ENCODE data around the gene VASH1. TPM values are rescaled to one million over a fixed set of nuclear protein-coding genes. Genes with fewer than 3 reads are reported as not detected.

Gene VASH1
- total and polyA plus RNA-seq, 10 donors: 6.4 to 39.1 (median 19.5) TPM

DNA sequence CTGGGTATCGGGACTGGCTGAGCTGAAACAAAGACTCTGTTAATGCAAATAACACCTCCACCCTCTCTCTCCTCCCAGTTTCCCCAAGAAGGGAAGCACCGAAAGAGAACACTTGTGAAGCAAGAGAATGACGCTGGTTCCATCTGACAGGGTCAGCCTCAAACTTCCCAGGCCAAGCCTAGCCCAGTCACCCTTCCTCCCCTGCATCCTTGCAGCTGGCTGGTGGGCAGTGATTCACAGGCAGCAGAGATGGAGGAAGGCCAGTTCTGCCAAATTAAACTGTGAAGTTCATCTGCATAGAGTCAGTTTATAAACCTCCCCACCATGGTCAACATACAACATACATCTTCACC lies 67.7 kb downstream of the VASH1 start:
- TF ChIP-seq, protein P1, sequence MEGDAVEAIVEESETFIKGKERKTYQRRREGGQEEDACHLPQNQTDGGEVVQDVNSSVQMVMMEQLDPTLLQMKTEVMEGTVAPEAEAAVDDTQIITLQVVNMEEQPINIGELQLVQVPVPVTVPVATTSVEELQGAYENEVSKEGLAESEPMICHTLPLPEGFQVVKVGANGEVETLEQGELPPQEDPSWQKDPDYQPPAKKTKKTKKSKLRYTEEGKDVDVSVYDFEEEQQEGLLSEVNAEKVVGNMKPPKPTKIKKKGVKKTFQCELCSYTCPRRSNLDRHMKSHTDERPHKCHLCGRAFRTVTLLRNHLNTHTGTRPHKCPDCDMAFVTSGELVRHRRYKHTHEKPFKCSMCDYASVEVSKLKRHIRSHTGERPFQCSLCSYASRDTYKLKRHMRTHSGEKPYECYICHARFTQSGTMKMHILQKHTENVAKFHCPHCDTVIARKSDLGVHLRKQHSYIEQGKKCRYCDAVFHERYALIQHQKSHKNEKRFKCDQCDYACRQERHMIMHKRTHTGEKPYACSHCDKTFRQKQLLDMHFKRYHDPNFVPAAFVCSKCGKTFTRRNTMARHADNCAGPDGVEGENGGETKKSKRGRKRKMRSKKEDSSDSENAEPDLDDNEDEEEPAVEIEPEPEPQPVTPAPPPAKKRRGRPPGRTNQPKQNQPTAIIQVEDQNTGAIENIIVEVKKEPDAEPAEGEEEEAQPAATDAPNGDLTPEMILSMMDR (IDR thresholded peaks at IDR 0.05 in 8 of 11, conservative IDR thresholded peaks at IDR 0.05 in 3 of 11): no peak
- TF ChIP-seq POLR2A (IDR thresholded peaks at IDR 0.05) (no peak), POLR2AphosphoS5 (IDR thresholded peaks at IDR 0.05) (peak in 2 of 3 donors; percentile 63 to 79)
- Histone ChIP-seq H3K9me3 (no peaks in the 10 kb centered on the region), H3K27me3 (replicated peaks in 1 of 7) (no peaks in the 10 kb centered on the region), H3K4me3 (no peak overlapping the region), H3K27ac (peak overlapping the region in 3 of 8 donors; percentile 11 to 65 (median 47)), H3K36me3 (no peaks in the 10 kb centered on the region), H3K4me1 (peaks cover 0 to 21% (median 13%) of the 10 kb centered on the region in 6 donors)
- intact Hi-C loops (cut with DNase I; ENCODE audit: low total_unique reads): no loop called here
- DNase-seq: no peak
- 58 to 66% (median 65%) methylated on average over 3 of the region's 3 CpGs for WGBS, 5 donors

DNA sequence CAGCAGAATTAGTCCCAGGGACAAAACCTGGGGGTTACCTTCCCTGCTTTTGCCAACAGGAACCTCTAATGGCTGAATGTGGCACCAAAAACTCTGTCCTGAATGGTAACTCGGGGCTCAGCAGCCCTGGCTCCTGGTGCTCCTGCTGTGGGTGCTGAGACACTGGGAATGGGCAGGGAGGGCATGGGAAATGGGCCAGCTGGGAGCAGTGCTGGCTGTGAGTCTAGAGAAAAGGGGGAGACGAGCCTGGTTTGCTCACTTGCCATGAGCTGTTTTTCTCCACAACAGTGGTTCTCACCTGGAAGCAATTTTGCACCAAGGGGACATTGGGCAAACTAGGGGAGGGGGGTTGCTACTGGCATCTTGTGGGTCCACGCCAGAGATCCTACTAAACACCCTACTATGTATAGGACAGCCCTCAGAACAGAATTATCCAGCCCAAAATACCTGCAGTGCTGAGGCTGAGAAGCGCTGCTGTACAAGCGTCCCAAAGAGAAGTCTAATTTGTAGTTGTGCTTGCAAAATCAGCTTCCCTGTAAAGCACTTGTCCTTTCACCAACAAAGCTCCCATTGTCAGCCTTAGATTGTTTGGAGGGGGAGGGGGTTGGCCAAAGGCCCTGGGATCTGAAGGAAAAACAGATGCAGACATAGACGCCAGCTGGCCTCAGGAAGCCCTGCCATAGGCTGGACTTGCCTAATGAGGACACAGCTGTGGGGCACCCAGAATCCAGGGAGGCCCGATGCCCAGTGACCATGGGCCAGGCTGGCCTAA lies 68.6 kb downstream of the VASH1 start:
- intact Hi-C loops (cut with DNase I; ENCODE audit: low total_unique reads): no loop called here
- TF ChIP-seq, protein P1 (IDR thresholded peaks at IDR 0.05 in 8 of 11, conservative IDR thresholded peaks at IDR 0.05 in 3 of 11): no peak
- no peak for TF ChIP-seq POLR2AphosphoS5 (IDR thresholded peaks at IDR 0.05)
- TF ChIP-seq POLR2A (IDR thresholded peaks at IDR 0.05): no peak
- WGBS, 5 donors: 71 to 80% (median 79%) methylated on average over 7 of the region's 7 CpGs

DNA sequence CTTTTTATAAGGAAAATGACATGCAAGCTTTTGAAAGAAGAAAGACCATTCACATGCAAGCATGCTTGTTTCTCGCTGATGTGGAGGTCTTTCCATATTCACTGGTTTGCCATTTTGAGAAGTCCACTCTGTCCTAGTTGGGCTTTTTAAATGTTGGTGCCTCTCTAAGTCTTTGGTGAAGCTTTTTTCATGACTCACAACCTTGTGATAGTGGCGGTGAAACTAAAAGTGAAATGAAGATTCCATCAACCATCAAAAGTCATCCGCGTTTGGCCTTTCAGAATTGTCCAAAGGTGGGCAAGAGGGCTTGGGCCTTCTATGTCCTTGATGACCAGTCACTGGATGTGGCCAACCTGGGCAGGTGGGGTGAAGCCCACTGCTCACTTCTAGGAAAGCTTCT lies 69.3 kb downstream of the VASH1 start:
- Histone ChIP-seq H3K4me1 (peaks cover 0 to 22% (median 13%) of the 10 kb centered on the region in 6 donors), H3K27me3 (replicated peaks in 1 of 7) (no peaks in the 10 kb centered on the region), H3K36me3 (no peaks in the 10 kb centered on the region), H3K27ac (peak overlapping the region in 1 of 8 donors; percentile 65), H3K9me3 (no peaks in the 10 kb centered on the region), H3K4me3 (no peak overlapping the region)
- DNase-seq: no peak
- intact Hi-C loops (cut with DNase I; ENCODE audit: low total_unique reads): no loop called here
- TF ChIP-seq POLR2AphosphoS5 (IDR thresholded peaks at IDR 0.05) (no peak), POLR2A (IDR thresholded peaks at IDR 0.05) (no peak)
- TF ChIP-seq, protein P1 (IDR thresholded peaks at IDR 0.05 in 8 of 11, conservative IDR thresholded peaks at IDR 0.05 in 3 of 11): no peak
- 85 to 92% (median 86%) methylated on average over 4 of the region's 4 CpGs for WGBS, 5 donors

More for the DNA sequence above, 68.6 kb downstream of the VASH1 start:
- Histone ChIP-seq H3K27me3 (replicated peaks in 1 of 7) (no peaks in the 10 kb centered on the region), H3K36me3 (no peaks in the 10 kb centered on the region), H3K4me3 (no peak overlapping the region), H3K27ac (peak overlapping the region in 3 of 8 donors; percentile 13 to 65 (median 47)), H3K4me1 (peaks cover 0 to 21% (median 13%) of the 10 kb centered on the region in 6 donors), H3K9me3 (no peaks in the 10 kb centered on the region)
- no peak for DNase-seq

DNA sequence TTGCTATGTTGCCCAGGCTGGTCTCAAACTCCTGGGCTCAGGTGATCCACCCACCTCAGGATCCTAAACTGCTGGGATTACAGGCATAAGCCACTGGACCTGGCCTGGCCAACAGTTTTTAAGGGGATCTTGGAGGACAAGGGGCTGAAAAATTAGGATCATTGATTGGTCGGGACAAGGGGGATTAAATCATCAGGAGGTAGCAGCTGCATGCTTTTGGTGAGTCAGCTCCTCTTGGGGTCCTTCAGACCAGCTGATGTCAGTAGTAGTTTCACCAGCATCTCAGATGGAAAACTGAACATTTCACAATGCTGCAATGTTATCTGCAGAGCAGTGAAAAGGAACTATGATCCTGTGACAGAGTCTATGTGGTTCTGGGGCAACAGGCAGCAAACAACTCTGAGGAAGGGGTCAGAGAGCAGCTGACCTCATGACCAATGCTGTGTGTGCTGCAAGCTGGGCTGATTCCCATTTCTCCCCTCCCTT lies 71.3 kb downstream of the VASH1 start:
- Histone ChIP-seq H3K9me3 (no peaks in the 10 kb centered on the region), H3K4me1 (peaks cover 0 to 30% (median 17%) of the 10 kb centered on the region in 6 donors), H3K27ac (peak overlapping the region in 1 of 8 donors; percentile 56), H3K27me3 (replicated peaks in 1 of 7) (no peaks in the 10 kb centered on the region), H3K4me3 (no peak overlapping the region), H3K36me3 (no peaks in the 10 kb centered on the region)
- DNase-seq: no peak
- 50 to 83% (median 65%) methylated on average over 1 of the region's 1 CpG for WGBS, 5 donors
- intact Hi-C loops (cut with DNase I; ENCODE audit: low total_unique reads): no loop called here
- TF ChIP-seq POLR2AphosphoS5 (IDR thresholded peaks at IDR 0.05): peak in 1 of 3 donors; percentile 19
- TF ChIP-seq POLR2A (IDR thresholded peaks at IDR 0.05): no peak

Other genes with a start within 250 kb of the VASH1 start
- gene ANGEL1, start 51.4 kb downstream of the VASH1 start, total RNA-seq: 10 to 100 TPM; 35.5 to 76.8 (median 60.2) TPM
- 10 to 100 TPM in 2 of 3 donors, 1 to 10 TPM in 1; 7.4 to 21.1 (median 10.5) TPM for gene ANGEL1, start 51.4 kb downstream of the VASH1 start, polyA plus RNA-seq
- under 1 TPM in 2 of 7 donors, not detected in 5; 0.32 to 0.43 TPM for gene LRRC74A, start 64.9 kb downstream of the VASH1 start, total RNA-seq
- gene LRRC74A, start 64.9 kb downstream of the VASH1 start, polyA plus RNA-seq: under 1 TPM; 0.03 to 0.16 (median 0.04) TPM